Retinal pigment epithelial cell (primary cell): ENCODE data around the gene NEAT1.

Experiments
- DNase-seq: peaks from one replicate; pipeline ENCODE4 v3.0.0-alpha.2; 2010; ENCODE audit warnings: low read depth
- H3K4me3 ChIP-seq: 2 replicates; pipeline ENCODE4 v1.5.1; 2011; ENCODE audit warnings: mild to moderate bottlenecking, low read length, control low read depth, moderate library complexity
- CTCF ChIP-seq: conservative IDR thresholded peaks from 2 replicates; pipeline ENCODE4 v1.5.1; 2011; ENCODE audit warnings: low read depth, low read length, control low read depth, inconsistent platforms

The NEAT1 gene

GRCh38 chr11:65390099-65390941, 32.3 kb upstream of the NEAT1 start:
- no peak for TF ChIP-seq CTCF
- peak overlapping the region; percentile 8 for H3K4me3 ChIP-seq
- DNase-seq: no peak

DNA sequence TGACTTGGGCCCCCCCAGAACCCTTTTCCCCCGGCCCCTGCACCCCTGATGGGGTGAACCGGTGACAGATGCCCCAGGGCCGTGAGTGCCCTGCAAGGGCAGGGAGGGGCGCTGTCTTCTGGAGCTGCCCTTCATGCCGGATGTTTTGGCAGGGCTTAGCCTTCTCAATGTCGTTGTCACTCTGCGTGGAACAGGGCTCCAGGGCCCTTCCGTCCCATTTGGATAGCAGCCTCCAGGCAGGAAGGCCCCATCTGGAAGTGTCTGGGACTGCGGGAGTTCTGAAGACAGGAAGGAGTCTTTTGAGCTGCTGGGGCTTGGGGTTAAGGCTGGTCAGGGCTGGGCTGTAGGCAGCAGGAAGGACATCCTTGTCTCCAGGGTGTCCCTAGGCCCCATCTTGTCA, 31.6 kb upstream of the NEAT1 start:
- no peak for DNase-seq
- TF ChIP-seq CTCF: no peak
- peak overlapping the region; percentile 8 for H3K4me3 ChIP-seq

DNA sequence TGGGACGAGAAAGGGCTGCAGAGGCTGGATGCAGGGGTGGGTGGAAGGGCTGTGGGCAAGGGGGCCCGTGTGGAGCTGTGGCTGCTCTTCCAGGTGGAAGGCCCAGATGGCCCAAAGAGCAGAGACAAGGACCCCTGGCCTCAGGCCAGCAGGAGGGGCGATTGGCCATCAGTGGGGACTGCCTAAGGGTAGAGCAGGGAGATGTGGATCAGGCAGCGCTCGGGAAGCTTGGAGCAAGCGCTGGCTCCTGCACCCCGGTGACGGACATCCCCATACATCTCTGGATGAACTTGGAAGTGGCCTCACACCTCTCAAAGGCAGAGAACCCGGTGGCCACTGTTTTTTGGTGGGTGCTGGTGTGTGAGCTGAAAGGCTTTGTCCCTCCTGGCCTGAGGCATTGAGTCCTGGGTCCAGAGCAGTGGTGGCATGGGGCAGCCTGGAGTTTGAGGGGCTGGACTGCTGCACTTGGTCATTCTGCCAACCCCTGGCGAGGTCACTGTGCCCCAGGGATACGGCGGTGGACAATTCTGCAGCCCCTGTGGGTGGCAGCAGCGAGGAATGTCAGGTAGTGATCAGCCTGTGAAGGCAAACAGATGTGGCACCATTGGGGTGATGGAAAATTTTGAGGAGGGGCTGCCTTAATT, 30.3 kb upstream of the NEAT1 start:
- H3K4me3 ChIP-seq: no peak overlapping the region
- no peak for TF ChIP-seq CTCF
- no peak for DNase-seq

DNA sequence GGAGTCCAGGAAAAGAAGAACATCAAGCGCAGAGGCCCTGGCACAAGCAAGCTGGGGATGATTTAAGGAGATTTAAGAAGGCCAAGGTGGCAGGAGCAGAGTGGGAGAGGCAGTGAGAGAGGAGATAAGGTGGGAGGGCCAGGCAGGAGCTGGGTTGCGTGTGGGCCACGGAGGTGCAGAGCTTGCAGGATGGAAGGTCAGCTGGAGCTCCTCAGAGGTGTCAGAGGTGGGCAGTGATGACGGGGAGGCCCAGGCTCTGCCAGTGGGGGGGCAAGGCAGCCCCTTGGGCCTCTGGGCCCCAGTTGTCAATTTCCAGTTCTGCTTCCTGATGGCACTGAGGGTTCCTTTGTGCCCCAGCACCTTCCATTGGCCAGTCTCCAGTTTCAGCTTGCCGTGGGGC, 29.7 kb upstream of the NEAT1 start:
- DNase-seq: no peak
- no peak for TF ChIP-seq CTCF

GRCh38 chr11:65393513-65394079, 29.0 kb upstream of the NEAT1 start:
- H3K4me3 ChIP-seq: no peak overlapping the region
- DNase-seq: no peak
- TF ChIP-seq CTCF: no peak

More for the DNA sequence above, 29.7 kb upstream of the NEAT1 start:
- H3K4me3 ChIP-seq: no peak overlapping the region

GRCh38 chr11:65394125-65394536, 28.5 kb upstream of the NEAT1 start:
- H3K4me3 ChIP-seq: no peak overlapping the region
- DNase-seq: no peak
- no peak for TF ChIP-seq CTCF
